Esophagus squamous epithelium (tissue), 4 donors: ENCODE data around the gene MRAP.

Experiments used
- CTCF ChIP-seq, 6 experiments: fragments of 450-650 bp in 4 of 6; fragments of 200-600 bp in 2 of 6; sonication (generic) in 2 of 6; IDR thresholded peaks; one replicate each; pipeline ENCODE4 v1.5.1; 2016 to 2019; ENCODE audit warnings: antibody characterized with exemption in 6 of 6, mild to moderate bottlenecking in 4 of 6, moderate library complexity in 4 of 6
- POLR2A ChIP-seq, 4 donors: fragments of 450-650 bp; IDR thresholded peaks; one replicate each; pipeline ENCODE4 v1.6.1; 2017; ENCODE audit warnings: antibody characterized with exemption in 4 of 4, mild to moderate bottlenecking in 4 of 4, moderate library complexity in 3 of 4

- TF ChIP-seq CTCF (IDR thresholded peaks at IDR 0.05) (no peak), POLR2A (IDR thresholded peaks at IDR 0.05) (no peak)
Observed at GRCh38 chr21:32278103-32278502, 20.6 kb upstream of the MRAP start.
